Peyer's patch (tissue), 4 donors: ENCODE measurements around the gene DAPK1. TPM values are rescaled to one million over a fixed set of nuclear protein-coding genes. Genes with fewer than 3 reads are reported as not detected.

Experiments used
- DNase-seq, 3 donors: peaks; one replicate each; pipeline ENCODE4 v3.0.0-alpha.2; 2017 to 2019
- H3K27ac ChIP-seq, 4 donors: fragments of 200-600 bp; sonication (generic); one replicate each; pipeline ENCODE4 v1.5.1; 2016 to 2019
- H3K27me3 ChIP-seq, 2 donors: fragments of 200-600 bp; sonication (generic); one replicate each; pipeline ENCODE4 v1.5.1; 2019
- H3K36me3 ChIP-seq, 3 donors: fragments of 200-600 bp; sonication (generic); one replicate each; pipeline ENCODE4 v1.5.1; 2016 to 2019
- H3K4me1 ChIP-seq, 4 donors: fragments of 200-600 bp; sonication (generic); one replicate each; pipeline ENCODE4 v1.5.1; 2016 to 2019
- H3K4me3 ChIP-seq, 4 donors: fragments of 200-600 bp; sonication (generic); 1 replicate in 3 of 4; 2 replicates in 1 of 4; pipeline ENCODE4 v1.5.1; 2016 to 2019; ENCODE audit warnings: mild to moderate bottlenecking in 1 of 4
- H3K9me3 ChIP-seq, 4 donors: fragments of 200-600 bp; sonication (generic); one replicate each; pipeline ENCODE4 v1.5.1; 2016 to 2019; ENCODE audit warnings: mild to moderate bottlenecking in 1 of 4
- CTCF ChIP-seq, 6 experiments: fragments of 450-650 bp in 4 of 6; fragments of 200-600 bp in 2 of 6; sonication (generic) in 1 of 6; IDR thresholded peaks; one replicate each; pipeline ENCODE4 v1.5.1; 2017 to 2019; ENCODE audit warnings: antibody characterized with exemption in 6 of 6, mild to moderate bottlenecking in 3 of 6, moderate library complexity in 1 of 6
- POLR2A ChIP-seq, 2 donors: fragments of 450-650 bp; IDR thresholded peaks; one replicate each; pipeline ENCODE4 v1.5.1; 2017; ENCODE audit warnings: antibody characterized with exemption in 2 of 2, mild to moderate bottlenecking in 2 of 2, moderate library complexity in 2 of 2
- total RNA-seq, 4 donors: library from RNA; depleted of rRNA; stranded (reverse); fragments of >200 nt; gene quantifications; one replicate each; pipeline ENCODE4 v1.1.0, GENCODE V29; 2016

DAPK1 gene
- total RNA-seq, 4 donors from 2014 or later = 45.4 to 96.4 (median 77.2) TPM

GRCh38 chr9:87672586-87672985 lies 174.9 kb downstream of the DAPK1 start:
- Histone ChIP-seq H3K27ac (no peak overlapping the region), H3K27me3 (no peaks in the 10 kb centered on the region), H3K4me1 (no peaks in the 10 kb centered on the region), H3K36me3 (peaks cover 0 to 14% (median 0%) of the 10 kb centered on the region in 3 donors), H3K9me3 (no peaks in the 10 kb centered on the region), H3K4me3 (no peak overlapping the region)
- no peak for TF ChIP-seq POLR2A (IDR thresholded peaks at IDR 0.05)
- no peak for TF ChIP-seq CTCF (IDR thresholded peaks at IDR 0.05)
- no peak for DNase-seq

- DNase-seq = no peak
- Histone ChIP-seq H3K4me1 (no peaks in the 10 kb centered on the region), H3K9me3 (no peaks in the 10 kb centered on the region), H3K27me3 (no peaks in the 10 kb centered on the region), H3K4me3 (no peak overlapping the region), H3K36me3 (peaks cover 0 to 10% (median 0%) of the 10 kb centered on the region in 3 donors), H3K27ac (no peak overlapping the region)
- no peak for TF ChIP-seq CTCF (IDR thresholded peaks at IDR 0.05)
- no peak for TF ChIP-seq POLR2A (IDR thresholded peaks at IDR 0.05)
Measured at GRCh38 chr9:87673446-87674120, 175.9 kb downstream of the DAPK1 start.

- TF ChIP-seq CTCF (IDR thresholded peaks at IDR 0.05) (no peak), POLR2A (IDR thresholded peaks at IDR 0.05) (no peak)
Measured at GRCh38 chr9:87674565-87675299, 177.1 kb downstream of the DAPK1 start.

GRCh38 chr9:87675906-87676515 lies 178.3 kb downstream of the DAPK1 start:
- no peak overlapping the region for H3K27ac ChIP-seq
- H3K27me3 ChIP-seq = no peaks in the 10 kb centered on the region
- TF ChIP-seq POLR2A (IDR thresholded peaks at IDR 0.05) (no peak), CTCF (IDR thresholded peaks at IDR 0.05) (no peak)
- H3K4me3 ChIP-seq = no peak overlapping the region
- H3K9me3 ChIP-seq = no peaks in the 10 kb centered on the region
- H3K36me3 ChIP-seq = no peaks in the 10 kb centered on the region
- H3K4me1 ChIP-seq = no peaks in the 10 kb centered on the region
- no peak for DNase-seq

More at GRCh38 chr9:87674565-87675299, 177.1 kb downstream of the DAPK1 start:
- Histone ChIP-seq H3K27me3 (no peaks in the 10 kb centered on the region), H3K36me3 (peaks cover 0 to 6% (median 0%) of the 10 kb centered on the region in 3 donors), H3K4me1 (no peaks in the 10 kb centered on the region), H3K4me3 (no peak overlapping the region), H3K9me3 (no peaks in the 10 kb centered on the region), H3K27ac (no peak overlapping the region)
- DNase-seq = no peak

GRCh38 chr9:87676976-87677775 lies 179.5 kb downstream of the DAPK1 start:
- TF ChIP-seq POLR2A (IDR thresholded peaks at IDR 0.05) = no peak
- TF ChIP-seq CTCF (IDR thresholded peaks at IDR 0.05) = no peak

More at GRCh38 chr9:87676976-87677775, 179.5 kb downstream of the DAPK1 start:
- Histone ChIP-seq H3K36me3 (peaks cover 0 to 10% (median 0%) of the 10 kb centered on the region in 3 donors), H3K27ac (no peak overlapping the region), H3K9me3 (no peaks in the 10 kb centered on the region), H3K4me3 (no peak overlapping the region), H3K27me3 (no peaks in the 10 kb centered on the region), H3K4me1 (no peaks in the 10 kb centered on the region)
- no peak for DNase-seq
